ENCODE results near the gene ZNF541.
"Not testable (repeated sequence)": the region's sequence is repeated elsewhere in the genome, so short reads cannot be mapped to it uniquely, and the experiment has no call there.

Gene ZNF541

GRCh38 chr19:47599671-47600245 lies 26.8 kb upstream of the ZNF541 start:
- Histone ChIP-seq H3K4me1 (ENCODE audit: control insufficient read depth in 2 of 2, insufficient read depth in 2 of 2, low read length in 2 of 2) (peaks cover 0 to 18% of the 10 kb centered on the region in 2 donors), H3K27ac (ENCODE audit: low read depth in 2 of 2, low read length in 2 of 2) (peak overlapping the region; percentile 69 to 78), H3K9ac (ENCODE audit: low read depth in 1 of 2, low read length in 2 of 2) (peak overlapping the region; percentile 47 to 61), H3K4me3 (ENCODE audit: low read length in 2 of 2) (peak overlapping the region; percentile 56 to 74)
- not testable (repeated sequence) for H3K36me3 ChIP-seq (ENCODE audit: control insufficient read depth in 2 of 2, insufficient read depth in 2 of 2, low read length in 2 of 2); H3K27me3 ChIP-seq (ENCODE audit: control insufficient read depth in 2 of 2, insufficient read depth in 2 of 2, low read length in 2 of 2); H3K9me3 ChIP-seq (ENCODE audit: control insufficient read depth in 2 of 2, low read length in 2 of 2)

- H3K9ac ChIP-seq (ENCODE audit: low read depth in 1 of 2, low read length in 2 of 2): peak overlapping the region; percentile 16 to 19
- H3K27ac ChIP-seq (ENCODE audit: low read depth in 2 of 2, low read length in 2 of 2): peak overlapping the region; percentile 44 to 52
- peaks cover 0 to 18% of the 10 kb centered on the region in 2 donors for H3K4me1 ChIP-seq (ENCODE audit: control insufficient read depth in 2 of 2, insufficient read depth in 2 of 2, low read length in 2 of 2)
- H3K9me3 ChIP-seq (ENCODE audit: control insufficient read depth in 2 of 2, low read length in 2 of 2): no peaks in the 10 kb centered on the region
- H3K27me3 ChIP-seq (ENCODE audit: control insufficient read depth in 2 of 2, insufficient read depth in 2 of 2, low read length in 2 of 2): no peaks in the 10 kb centered on the region
- H3K4me3 ChIP-seq (ENCODE audit: low read length in 2 of 2): peak overlapping the region; percentile 5 to 58
- H3K36me3 ChIP-seq (ENCODE audit: control insufficient read depth in 2 of 2, insufficient read depth in 2 of 2, low read length in 2 of 2): no peaks in the 10 kb centered on the region
Observed at GRCh38 chr19:47598407-47599349, 25.7 kb upstream of the ZNF541 start.

- no peak overlapping the region for H3K4me3 ChIP-seq (ENCODE audit: low read length in 2 of 2)
- H3K9ac ChIP-seq (ENCODE audit: low read depth in 1 of 2, low read length in 2 of 2): no peak overlapping the region
- no peaks in the 10 kb centered on the region for H3K27me3 ChIP-seq (ENCODE audit: control insufficient read depth in 2 of 2, insufficient read depth in 2 of 2, low read length in 2 of 2)
- H3K9me3 ChIP-seq (ENCODE audit: control insufficient read depth in 2 of 2, low read length in 2 of 2): no peaks in the 10 kb centered on the region
- H3K36me3 ChIP-seq (ENCODE audit: control insufficient read depth in 2 of 2, insufficient read depth in 2 of 2, low read length in 2 of 2): no peaks in the 10 kb centered on the region
- H3K27ac ChIP-seq (ENCODE audit: low read depth in 2 of 2, low read length in 2 of 2): no peak overlapping the region
- H3K4me1 ChIP-seq (ENCODE audit: control insufficient read depth in 2 of 2, insufficient read depth in 2 of 2, low read length in 2 of 2): peaks cover 0 to 10% of the 10 kb centered on the region in 2 donors
Observed at GRCh38 chr19:47595944-47596343, 23.0 kb upstream of the ZNF541 start.

GRCh38 chr19:47593860-47594259 lies 20.9 kb upstream of the ZNF541 start:
- Histone ChIP-seq H3K27ac (ENCODE audit: low read depth in 2 of 2, low read length in 2 of 2) (no peak overlapping the region), H3K4me3 (ENCODE audit: low read length in 2 of 2) (no peak overlapping the region), H3K9me3 (ENCODE audit: control insufficient read depth in 2 of 2, low read length in 2 of 2) (no peaks in the 10 kb centered on the region), H3K36me3 (ENCODE audit: control insufficient read depth in 2 of 2, insufficient read depth in 2 of 2, low read length in 2 of 2) (no peaks in the 10 kb centered on the region), H3K4me1 (ENCODE audit: control insufficient read depth in 2 of 2, insufficient read depth in 2 of 2, low read length in 2 of 2) (peaks cover 0 to 3% of the 10 kb centered on the region in 2 donors), H3K27me3 (ENCODE audit: control insufficient read depth in 2 of 2, insufficient read depth in 2 of 2, low read length in 2 of 2) (no peaks in the 10 kb centered on the region), H3K9ac (ENCODE audit: low read depth in 1 of 2, low read length in 2 of 2) (no peak overlapping the region)

- H3K36me3 ChIP-seq (ENCODE audit: control insufficient read depth in 2 of 2, insufficient read depth in 2 of 2, low read length in 2 of 2): no peaks in the 10 kb centered on the region
- peaks cover 0 to 4% of the 10 kb centered on the region in 2 donors for H3K9me3 ChIP-seq (ENCODE audit: control insufficient read depth in 2 of 2, low read length in 2 of 2)
- H3K4me1 ChIP-seq (ENCODE audit: control insufficient read depth in 2 of 2, insufficient read depth in 2 of 2, low read length in 2 of 2): no peaks in the 10 kb centered on the region
- no peaks in the 10 kb centered on the region for H3K27me3 ChIP-seq (ENCODE audit: control insufficient read depth in 2 of 2, insufficient read depth in 2 of 2, low read length in 2 of 2)
- H3K27ac ChIP-seq (ENCODE audit: low read depth in 2 of 2, low read length in 2 of 2): no peak overlapping the region
- H3K9ac ChIP-seq (ENCODE audit: low read depth in 1 of 2, low read length in 2 of 2): no peak overlapping the region
- H3K4me3 ChIP-seq (ENCODE audit: low read length in 2 of 2): no peak overlapping the region
Observed at GRCh38 chr19:47589824-47590223, 16.9 kb upstream of the ZNF541 start.

- Histone ChIP-seq H3K27ac (ENCODE audit: low read depth in 2 of 2, low read length in 2 of 2) (no peak overlapping the region), H3K36me3 (ENCODE audit: control insufficient read depth in 2 of 2, insufficient read depth in 2 of 2, low read length in 2 of 2) (no peaks in the 10 kb centered on the region), H3K4me3 (ENCODE audit: low read length in 2 of 2) (no peak overlapping the region), H3K4me1 (ENCODE audit: control insufficient read depth in 2 of 2, insufficient read depth in 2 of 2, low read length in 2 of 2) (no peaks in the 10 kb centered on the region), H3K9ac (ENCODE audit: low read depth in 1 of 2, low read length in 2 of 2) (no peak overlapping the region), H3K9me3 (ENCODE audit: control insufficient read depth in 2 of 2, low read length in 2 of 2) (peaks cover 0 to 4% of the 10 kb centered on the region in 2 donors), H3K27me3 (ENCODE audit: control insufficient read depth in 2 of 2, insufficient read depth in 2 of 2, low read length in 2 of 2) (no peaks in the 10 kb centered on the region)
Observed at GRCh38 chr19:47587295-47587694, 14.3 kb upstream of the ZNF541 start.

- not testable (repeated sequence) for H3K36me3 ChIP-seq (ENCODE audit: control insufficient read depth in 2 of 2, insufficient read depth in 2 of 2, low read length in 2 of 2); H3K9ac ChIP-seq (ENCODE audit: low read depth in 1 of 2, low read length in 2 of 2); H3K4me1 ChIP-seq (ENCODE audit: control insufficient read depth in 2 of 2, insufficient read depth in 2 of 2, low read length in 2 of 2); H3K9me3 ChIP-seq (ENCODE audit: control insufficient read depth in 2 of 2, low read length in 2 of 2); H3K27me3 ChIP-seq (ENCODE audit: control insufficient read depth in 2 of 2, insufficient read depth in 2 of 2, low read length in 2 of 2); H3K4me3 ChIP-seq (ENCODE audit: low read length in 2 of 2); H3K27ac ChIP-seq (ENCODE audit: low read depth in 2 of 2, low read length in 2 of 2)
Observed at GRCh38 chr19:47583161-47583560, 10.2 kb upstream of the ZNF541 start.

- no peak overlapping the region for H3K27ac ChIP-seq (ENCODE audit: low read depth in 2 of 2, low read length in 2 of 2)
- H3K27me3 ChIP-seq (ENCODE audit: control insufficient read depth in 2 of 2, insufficient read depth in 2 of 2, low read length in 2 of 2): no peaks in the 10 kb centered on the region
- H3K36me3 ChIP-seq (ENCODE audit: control insufficient read depth in 2 of 2, insufficient read depth in 2 of 2, low read length in 2 of 2): no peaks in the 10 kb centered on the region
- H3K4me3 ChIP-seq (ENCODE audit: low read length in 2 of 2): no peak overlapping the region
- no peak overlapping the region for H3K9ac ChIP-seq (ENCODE audit: low read depth in 1 of 2, low read length in 2 of 2)
- no peaks in the 10 kb centered on the region for H3K4me1 ChIP-seq (ENCODE audit: control insufficient read depth in 2 of 2, insufficient read depth in 2 of 2, low read length in 2 of 2)
- H3K9me3 ChIP-seq (ENCODE audit: control insufficient read depth in 2 of 2, low read length in 2 of 2): peaks cover 0 to 4% of the 10 kb centered on the region in 2 donors
Observed at GRCh38 chr19:47582320-47582909, 9.5 kb upstream of the ZNF541 start.

- H3K4me1 ChIP-seq (ENCODE audit: control insufficient read depth in 2 of 2, insufficient read depth in 2 of 2, low read length in 2 of 2): no peaks in the 10 kb centered on the region
- H3K27ac ChIP-seq (ENCODE audit: low read depth in 2 of 2, low read length in 2 of 2): no peak overlapping the region
- no peak overlapping the region for H3K9ac ChIP-seq (ENCODE audit: low read depth in 1 of 2, low read length in 2 of 2)
- H3K4me3 ChIP-seq (ENCODE audit: low read length in 2 of 2): no peak overlapping the region
- no peaks in the 10 kb centered on the region for H3K27me3 ChIP-seq (ENCODE audit: control insufficient read depth in 2 of 2, insufficient read depth in 2 of 2, low read length in 2 of 2)
- H3K9me3 ChIP-seq (ENCODE audit: control insufficient read depth in 2 of 2, low read length in 2 of 2): peaks cover 0 to 4% of the 10 kb centered on the region in 2 donors
- H3K36me3 ChIP-seq (ENCODE audit: control insufficient read depth in 2 of 2, insufficient read depth in 2 of 2, low read length in 2 of 2): no peaks in the 10 kb centered on the region
Observed at GRCh38 chr19:47581605-47582319, 8.8 kb upstream of the ZNF541 start.
